Adrenal gland (tissue), 5 donors: Measurements from ENCODE around the gene TNNI3.

Source experiments
- CTCF ChIP-seq, 6 experiments: fragments of 450-650 bp in 4 of 6; fragments of 200-600 bp in 2 of 6; sonication (generic) in 1 of 6; IDR thresholded peaks; 1 replicate in 5 of 6; 2 replicates in 1 of 6; pipeline versions ENCODE4 v1.5.1 to v1.8.0; 2016 to 2021; ENCODE audit warnings: antibody characterized with exemption in 6 of 6, mild to moderate bottlenecking in 2 of 6, moderate library complexity in 1 of 6
- POLR2A ChIP-seq, 2 donors: fragments of 450-650 bp; IDR thresholded peaks; one replicate each; pipeline ENCODE4 v1.6.1; 2017; ENCODE audit warnings: antibody characterized with exemption in 2 of 2, mild to moderate bottlenecking in 2 of 2, moderate library complexity in 1 of 2
- donor health status: DM: no; HTN: no; CAD: no.

- no peak for TF ChIP-seq CTCF (IDR thresholded peaks at IDR 0.05)
- no peak for TF ChIP-seq POLR2A (IDR thresholded peaks at IDR 0.05)
Measured at GRCh38 chr19:55175117-55175867, 17.8 kb upstream of the TNNI3 start.
